Hindlimb muscle (tissue), 1 donor: Measurements from ENCODE around the gene ID2. TPM values are rescaled to one million over a fixed set of nuclear protein-coding genes. Genes with fewer than 3 reads are reported as not detected.
A peak's percentile ranks its signal among the peaks of the same experiment; 100 is the strongest.

ENCODE experiments used
- DNase-seq: peaks from one replicate; pipeline ENCODE4 v3.0.0-alpha.2; 2013
- polyA plus RNA-seq: library from polyadenylated mRNA; unstranded; fragments of 120-200 nt; gene quantifications from one replicate; pipeline ENCODE4 v1.2.1, GENCODE V29; 2013; ENCODE audit not compliant: insufficient read length

ID2 gene
- polyA plus RNA-seq, 1 donor = 26.7 TPM

GRCh38 chr2:8670580-8670979 is 11.3 kb upstream of the ID2 start:
- DNase-seq = no peak

- no peak for DNase-seq
These were observed 10.7 kb upstream of the ID2 start for GRCh38 chr2:8671176-8671575.

- no peak for DNase-seq
These were observed 10.1 kb upstream of the ID2 start for GRCh38 chr2:8671802-8672201.

GRCh38 chr2:8672940-8673339 is 8.9 kb upstream of the ID2 start:
- DNase-seq = no peak

GRCh38 chr2:8673381-8673780 is 8.5 kb upstream of the ID2 start:
- no peak for DNase-seq

GRCh38 chr2:8674420-8675009 is 7.3 kb upstream of the ID2 start:
- no peak for DNase-seq

GRCh38 chr2:8675543-8675942 is 6.3 kb upstream of the ID2 start:
- no peak for DNase-seq

- peak; percentile 90 for DNase-seq
These were observed 5.5 kb upstream of the ID2 start for GRCh38 chr2:8676191-8676920.

GRCh38 chr2:8676921-8677645 is 4.8 kb upstream of the ID2 start:
- DNase-seq = no peak

- peak; percentile 84 for DNase-seq
These were observed 3.9 kb upstream of the ID2 start for GRCh38 chr2:8677646-8678592.

- DNase-seq = peak; percentile 96
These were observed 2.9 kb upstream of the ID2 start for GRCh38 chr2:8678731-8679566.

- DNase-seq = no peak
These were observed 2.4 kb upstream of the ID2 start for GRCh38 chr2:8679567-8679826.

- peak; percentile 39 for DNase-seq
These were observed 1.8 kb upstream of the ID2 start for GRCh38 chr2:8679827-8680731.

GRCh38 chr2:8680822-8681760 is 765 bp upstream of the ID2 start:
- peak; percentile 56 for DNase-seq

GRCh38 chr2:8682719-8683667 is 1.1 kb downstream of the ID2 start:
- no peak for DNase-seq

- no peak for DNase-seq
These were observed 2.7 kb downstream of the ID2 start for GRCh38 chr2:8684540-8684877.

GRCh38 chr2:8684878-8685696 is 3.2 kb downstream of the ID2 start:
- DNase-seq = no peak
